Calu3 (cell line): ENCODE measurements around the gene MEPCE. TPM values are rescaled to one million over a fixed set of nuclear protein-coding genes. Genes with fewer than 3 reads are reported as not detected.
A peak's percentile ranks its signal among the peaks of the same experiment; 100 is the strongest.
"Not testable (repeated sequence)": the region's sequence is repeated elsewhere in the genome, so short reads cannot be mapped to it uniquely, and the experiment has no call there.

Experiments used
- BruUV-seq: library from RNA; stranded (reverse); fragments of 400-500 nt; replicated peaks from 2 replicates; lab custom pipeline; 2021; lab: Mats Ljungman, UMichigan
- CTCF ChIA-PET: fragments of 300-600 bp; sonication (Branson Sonifier 250); formaldehyde crosslinking; loops from one replicate; lab custom pipeline; 2022; ENCODE audit warnings: antibody characterized with exemption; lab: Charles Lee
- DNase-seq: peaks from one replicate; pipeline ENCODE4 v3.0.0; 2022
- H3K27ac Mint-ChIP-seq: one replicate; pipeline ENCODE4 v1.8.0; 2022; ENCODE audit warnings: mixed read lengths; ENCODE audit not compliant: unreplicated experiment
- H3K27me3 Mint-ChIP-seq: one replicate; pipeline ENCODE4 v1.8.0; 2022; ENCODE audit warnings: mixed read lengths; ENCODE audit not compliant: unreplicated experiment
- H3K36me3 Mint-ChIP-seq: one replicate; pipeline ENCODE4 v1.8.0; 2022; ENCODE audit warnings: mild to moderate bottlenecking, moderate library complexity, mixed read lengths; ENCODE audit not compliant: insufficient read depth, unreplicated experiment
- H3K4me1 Mint-ChIP-seq: one replicate; pipeline ENCODE4 v1.8.0; 2022; ENCODE audit warnings: mild to moderate bottlenecking, low read depth, mixed read lengths; ENCODE audit not compliant: unreplicated experiment
- H3K4me3 Mint-ChIP-seq: one replicate; pipeline ENCODE4 v1.8.0; 2022; ENCODE audit warnings: mild to moderate bottlenecking, low read depth, moderate library complexity, mixed read lengths; ENCODE audit not compliant: unreplicated experiment
- H3K9me3 Mint-ChIP-seq: one replicate; pipeline ENCODE4 v1.8.0; 2022; ENCODE audit warnings: low read depth, mixed read lengths; ENCODE audit not compliant: unreplicated experiment
- CTCF ChIP-seq: fragments of 200-600 bp; IDR thresholded peaks from one replicate; pipeline ENCODE4 v1.8.0; 2022; ENCODE audit warnings: antibody characterized with exemption; ENCODE audit not compliant: unreplicated experiment
- intact Hi-C: fragments of 100-400 bp; cut with micrococcal nuclease; formaldehyde crosslinking; loops from one replicate; pipeline ENCODE4 v1.10.0; 2022; ENCODE audit not compliant: unreplicated experiment
- total RNA-seq: library from RNA; stranded (reverse); gene quantifications from 2 replicates; pipeline ENCODE4 v1.2.3, GENCODE V29; 2022

MEPCE gene
- total RNA-seq, 1 experiment from 2014 or later = 26.1 TPM

DNA sequence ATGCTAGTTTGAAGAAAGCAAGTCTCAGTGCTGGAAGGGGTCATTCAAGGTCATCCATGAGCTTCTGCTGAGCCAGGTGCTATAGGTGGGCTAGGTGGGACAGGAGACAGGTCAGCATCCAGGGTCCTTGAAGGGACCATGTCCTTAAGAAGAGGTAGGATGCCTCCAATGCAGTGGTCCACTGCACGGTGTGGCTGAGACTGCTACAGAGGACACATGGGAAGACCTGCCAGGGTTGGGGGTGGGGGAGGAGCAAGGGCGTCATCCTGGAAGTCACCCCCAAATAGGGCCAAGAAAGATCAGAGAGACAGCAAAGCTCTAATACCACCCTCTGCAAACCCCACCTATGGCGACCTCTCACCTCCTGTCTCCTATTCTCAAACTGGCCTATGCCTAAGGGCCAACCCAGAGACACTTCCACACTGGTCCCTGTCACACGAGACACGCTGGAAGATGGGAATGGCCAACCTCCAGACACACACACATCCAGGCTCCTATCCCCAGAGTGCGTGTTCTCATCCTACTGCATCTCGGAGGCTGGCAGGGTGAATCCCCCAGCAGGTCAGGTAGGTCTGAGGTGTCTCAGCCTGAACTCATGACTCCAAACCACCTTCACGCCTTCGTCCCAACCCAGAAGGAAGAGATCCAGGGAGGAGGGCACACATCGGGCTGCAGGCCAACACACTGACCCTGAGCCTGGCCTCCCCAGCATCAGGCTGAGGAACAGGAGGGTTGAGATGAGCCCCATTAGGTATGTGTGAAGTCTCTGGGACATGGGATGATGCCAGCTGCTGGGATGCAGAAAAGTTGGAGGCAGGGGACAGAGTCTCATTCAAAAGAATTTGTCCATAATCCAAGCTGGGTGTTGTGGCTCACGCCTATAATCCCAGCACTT, 12.3 kb downstream of the MEPCE start:
- no TSS peak for BruUV-seq
- no peaks in the 10 kb centered on the region for H3K4me1 Mint-ChIP-seq

DNA sequence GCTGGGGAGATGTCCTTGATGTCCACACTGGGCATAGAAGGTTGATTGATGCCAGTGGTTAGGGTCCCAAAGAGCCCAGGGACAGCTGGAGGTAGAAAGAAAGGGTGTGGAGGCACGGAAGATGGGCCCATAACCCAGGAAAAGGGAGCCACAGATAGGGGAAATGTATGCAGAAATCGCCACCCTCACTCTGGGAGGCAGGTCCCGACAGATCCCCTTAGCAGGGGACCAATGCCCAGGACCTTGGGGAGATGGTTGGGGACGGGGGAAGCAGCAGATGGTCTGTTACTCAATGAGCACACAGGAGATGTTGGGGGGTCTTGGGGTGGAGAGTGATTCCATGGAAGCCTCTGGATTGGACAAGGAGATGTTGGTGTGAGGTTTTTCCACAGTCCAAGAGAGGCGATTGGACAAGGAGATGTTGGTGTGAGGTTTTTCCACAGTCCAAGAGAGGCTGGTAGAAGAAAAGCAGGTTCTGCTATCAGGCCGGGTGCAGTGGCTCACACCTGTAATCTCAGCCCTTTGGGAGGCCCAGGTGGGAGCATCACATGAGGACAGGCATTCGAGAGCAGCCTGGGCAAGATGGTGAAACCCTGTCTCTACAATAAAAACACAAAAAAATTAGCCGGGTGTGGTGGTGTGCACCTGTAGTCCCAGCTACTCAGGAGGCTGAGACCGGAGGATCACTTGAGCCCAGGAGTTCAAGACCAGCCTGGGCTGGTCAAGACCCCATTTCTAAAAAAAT, 13.6 kb downstream of the MEPCE start:
- no peaks in the 10 kb centered on the region for H3K27me3 Mint-ChIP-seq
- H3K9me3 Mint-ChIP-seq = no peaks in the 10 kb centered on the region
- H3K27ac Mint-ChIP-seq = peak overlapping the region; percentile 53
- no TSS peak for BruUV-seq
- intact Hi-C loops = no loop called here
- H3K36me3 Mint-ChIP-seq = no peaks in the 10 kb centered on the region
- CTCF ChIA-PET = no interaction called here
- no peak overlapping the region for H3K4me3 Mint-ChIP-seq
- no peak for DNase-seq
- H3K4me1 Mint-ChIP-seq = no peaks in the 10 kb centered on the region
- no peak for TF ChIP-seq CTCF

More for the DNA sequence above, 12.3 kb downstream of the MEPCE start:
- no peaks in the 10 kb centered on the region for H3K9me3 Mint-ChIP-seq
- no peak for DNase-seq
- no peak for TF ChIP-seq CTCF
- no peaks in the 10 kb centered on the region for H3K36me3 Mint-ChIP-seq
- H3K4me3 Mint-ChIP-seq = no peak overlapping the region
- H3K27me3 Mint-ChIP-seq = no peaks in the 10 kb centered on the region
- intact Hi-C loops = no loop called here
- no peak overlapping the region for H3K27ac Mint-ChIP-seq
- CTCF ChIA-PET = no interaction called here

- intact Hi-C loops = no loop called here
- H3K27me3 Mint-ChIP-seq = no peaks in the 10 kb centered on the region
- H3K9me3 Mint-ChIP-seq = no peaks in the 10 kb centered on the region
- TF ChIP-seq CTCF = no peak
- no peak overlapping the region for H3K27ac Mint-ChIP-seq
- no TSS peak for BruUV-seq
- no peak overlapping the region for H3K4me3 Mint-ChIP-seq
- H3K36me3 Mint-ChIP-seq = no peaks in the 10 kb centered on the region
- CTCF ChIA-PET = no interaction called here
- no peak for DNase-seq
- no peaks in the 10 kb centered on the region for H3K4me1 Mint-ChIP-seq
Observed at GRCh38 chr7:100444311-100445278, 15.0 kb downstream of the MEPCE start.

GRCh38 chr7:100446040-100446439, 16.4 kb downstream of the MEPCE start:
- no peak overlapping the region for H3K4me3 Mint-ChIP-seq
- no peak overlapping the region for H3K27ac Mint-ChIP-seq
- TF ChIP-seq CTCF = no peak
- H3K9me3 Mint-ChIP-seq = no peaks in the 10 kb centered on the region
- DNase-seq = no peak
- no TSS peak for BruUV-seq
- no peaks in the 10 kb centered on the region for H3K27me3 Mint-ChIP-seq
- intact Hi-C loops = no loop called here
- peaks cover 8% of the 10 kb centered on the region for H3K36me3 Mint-ChIP-seq
- H3K4me1 Mint-ChIP-seq = no peaks in the 10 kb centered on the region
- CTCF ChIA-PET = no interaction called here

DNA sequence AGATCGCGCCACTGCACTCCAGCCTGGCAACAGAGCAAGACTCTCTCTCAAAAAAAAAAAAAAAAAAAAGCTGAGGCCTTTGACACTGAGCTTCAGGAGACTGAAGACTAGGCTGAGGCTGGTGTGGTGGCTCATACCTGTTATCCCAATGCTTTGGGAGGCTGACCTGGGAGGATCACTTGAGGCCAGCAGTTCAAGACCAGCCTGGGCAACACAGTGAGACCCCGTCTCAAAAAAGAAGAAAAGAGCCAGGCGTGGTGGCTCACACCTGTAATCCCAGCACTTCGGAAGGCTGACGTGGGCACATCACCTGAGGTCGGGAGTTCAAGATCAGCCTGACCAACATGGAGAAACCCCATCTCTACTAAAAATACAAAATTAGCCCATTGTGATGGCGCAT, 17.7 kb downstream of the MEPCE start:
- H3K36me3 Mint-ChIP-seq, H3K9me3 Mint-ChIP-seq, DNase-seq, intact Hi-C loops, H3K27me3 Mint-ChIP-seq, H3K4me3 Mint-ChIP-seq, H3K4me1 Mint-ChIP-seq, H3K27ac Mint-ChIP-seq, BruUV-seq: not testable (repeated sequence)
- CTCF ChIA-PET = interaction anchor here (0.7 kb wide), 1 partner anchor 352 kb away, joined by 5 read pairs; no protein-coding TSS in a partner anchor
